Large intestine (tissue), 3 donors: ENCODE results near the gene TBXAS1. TPM values are rescaled to one million over a fixed set of nuclear protein-coding genes. Genes with fewer than 3 reads are reported as not detected.

Experiments
- DNase-seq, 2 donors: peaks; one replicate each; pipeline versions ENCODE4 v3.0.0 to v3.0.0-alpha.2; 2013
- H3K27ac ChIP-seq: one replicate; pipeline ENCODE4 v1.5.1; 2013; ENCODE audit warnings: low read length
- H3K27me3 ChIP-seq: 2 replicates; pipeline ENCODE4 v1.6.1; 2013; ENCODE audit warnings: low read length; ENCODE audit not compliant: control insufficient read depth, insufficient read depth
- H3K36me3 ChIP-seq: 2 replicates; pipeline ENCODE4 v1.6.1; 2013; ENCODE audit warnings: low read length; ENCODE audit not compliant: control insufficient read depth, insufficient read depth
- H3K4me1 ChIP-seq: one replicate; pipeline ENCODE4 v1.6.1; 2013; ENCODE audit warnings: low read length; ENCODE audit not compliant: control insufficient read depth, insufficient read depth
- H3K4me3 ChIP-seq: one replicate; pipeline ENCODE4 v1.5.1; 2013; ENCODE audit warnings: low read length
- H3K9me3 ChIP-seq: one replicate; pipeline ENCODE4 v1.6.1; 2013; ENCODE audit warnings: mild to moderate bottlenecking, low read depth, low read length, moderate library complexity; ENCODE audit not compliant: control insufficient read depth
- WGBS: methylation state at CpG from one replicate; pipeline ENCODE4 v1.1.5; 2013; ENCODE audit warnings: low lambda C conversion rate; ENCODE audit not compliant: insufficient coverage; 5-methylcytosine and 5-hydroxymethylcytosine counted together
- polyA plus RNA-seq: library from polyadenylated mRNA; unstranded; fragments of 120-200 nt; gene quantifications from one replicate; pipeline ENCODE4 v1.2.1, GENCODE V29; 2013

The TBXAS1 gene
- polyA plus RNA-seq, 1 donor = 9.6 TPM

DNA sequence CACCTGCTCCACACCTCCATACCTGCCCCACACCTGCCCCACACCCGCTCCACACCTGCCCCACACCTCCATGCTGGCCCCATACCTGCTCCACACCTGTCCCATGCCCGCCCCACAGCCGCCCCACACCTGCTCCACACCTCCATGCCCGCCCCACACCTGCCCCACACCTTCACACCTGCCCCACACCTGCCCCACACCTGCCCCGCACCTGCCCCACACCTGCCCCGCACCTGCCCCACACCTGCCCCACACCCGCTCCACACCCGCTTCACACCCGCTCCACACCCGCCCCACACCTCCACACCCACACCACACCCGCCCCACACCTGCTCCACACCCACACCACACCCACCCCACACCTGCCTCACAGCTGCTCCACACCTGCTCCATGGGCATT lies 180.7 kb downstream of the TBXAS1 start:
- H3K27me3 ChIP-seq = no peaks in the 10 kb centered on the region
- H3K27ac ChIP-seq = no peak overlapping the region
- no peaks in the 10 kb centered on the region for H3K9me3 ChIP-seq
- no peaks in the 10 kb centered on the region for H3K36me3 ChIP-seq
- DNase-seq = no peak
- WGBS = no CpG with 5 or more reads among the region's 11 CpGs
- no peak overlapping the region for H3K4me3 ChIP-seq
- no peaks in the 10 kb centered on the region for H3K4me1 ChIP-seq

DNA sequence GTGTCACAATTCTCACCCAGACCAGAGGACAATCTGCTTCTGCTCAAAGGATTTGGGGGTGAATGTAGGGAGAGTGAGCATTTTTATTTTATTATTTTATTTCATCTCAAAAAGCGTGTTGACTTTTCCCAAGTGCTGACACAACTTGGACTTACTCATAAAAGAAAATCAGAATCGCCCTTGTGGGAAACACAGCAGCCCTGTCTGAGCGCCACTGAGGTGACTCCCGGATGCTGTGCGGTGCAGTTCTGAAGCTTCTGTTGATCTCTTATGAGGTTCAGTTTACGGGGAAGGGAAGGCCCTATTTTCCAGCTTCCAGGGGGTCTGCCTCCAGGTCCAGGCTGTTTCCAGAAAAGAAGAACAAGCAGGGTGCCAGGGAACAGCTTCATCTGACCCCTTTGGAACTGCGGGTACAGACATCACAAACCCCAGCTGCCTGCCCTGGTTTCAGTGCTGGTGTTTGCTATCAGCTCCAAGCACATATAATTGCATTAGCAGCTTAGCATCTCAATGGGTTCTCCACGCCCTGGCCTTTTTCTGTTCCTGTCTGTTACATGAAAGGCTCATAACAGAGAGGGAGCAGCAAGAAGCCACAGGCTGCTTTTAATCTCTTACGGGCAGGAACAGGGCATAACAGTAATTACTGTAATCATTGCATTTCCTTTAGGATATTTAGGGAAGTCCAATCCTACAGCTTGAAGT lies 181.3 kb downstream of the TBXAS1 start:
- no peak for DNase-seq

DNA sequence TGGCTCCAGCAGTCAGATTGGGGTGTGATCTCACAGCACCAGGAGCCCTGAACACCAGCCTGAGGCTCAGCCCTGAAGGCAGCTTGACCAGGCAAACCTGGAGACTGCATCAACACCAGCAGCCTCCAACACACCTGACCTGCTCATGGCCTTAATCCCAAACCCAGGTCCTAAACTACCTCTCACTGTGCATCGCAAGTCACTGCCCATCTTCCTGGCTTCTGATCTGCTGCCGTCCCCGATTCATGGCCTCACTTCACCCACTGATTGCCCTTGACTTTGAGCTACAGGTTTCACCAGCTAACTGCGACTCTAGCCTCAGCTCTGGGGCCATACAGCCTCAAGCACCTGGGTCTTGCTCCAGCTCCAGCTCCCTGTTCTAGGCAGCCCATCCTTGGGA lies 184.6 kb downstream of the TBXAS1 start:
- no peaks in the 10 kb centered on the region for H3K36me3 ChIP-seq
- H3K27me3 ChIP-seq = no peaks in the 10 kb centered on the region
- DNase-seq = no peak
- no peaks in the 10 kb centered on the region for H3K9me3 ChIP-seq
- H3K27ac ChIP-seq = no peak overlapping the region
- H3K4me1 ChIP-seq = no peaks in the 10 kb centered on the region
- WGBS = no CpG with 5 or more reads among the region's 4 CpGs
- no peak overlapping the region for H3K4me3 ChIP-seq

More for the DNA sequence above, 181.3 kb downstream of the TBXAS1 start:
- no peaks in the 10 kb centered on the region for H3K27me3 ChIP-seq
- no peaks in the 10 kb centered on the region for H3K4me1 ChIP-seq
- H3K36me3 ChIP-seq = no peaks in the 10 kb centered on the region
- WGBS = 93% methylated on average over 2 of the region's 9 CpGs
- no peak overlapping the region for H3K4me3 ChIP-seq
- no peak overlapping the region for H3K27ac ChIP-seq
- H3K9me3 ChIP-seq = no peaks in the 10 kb centered on the region

DNA sequence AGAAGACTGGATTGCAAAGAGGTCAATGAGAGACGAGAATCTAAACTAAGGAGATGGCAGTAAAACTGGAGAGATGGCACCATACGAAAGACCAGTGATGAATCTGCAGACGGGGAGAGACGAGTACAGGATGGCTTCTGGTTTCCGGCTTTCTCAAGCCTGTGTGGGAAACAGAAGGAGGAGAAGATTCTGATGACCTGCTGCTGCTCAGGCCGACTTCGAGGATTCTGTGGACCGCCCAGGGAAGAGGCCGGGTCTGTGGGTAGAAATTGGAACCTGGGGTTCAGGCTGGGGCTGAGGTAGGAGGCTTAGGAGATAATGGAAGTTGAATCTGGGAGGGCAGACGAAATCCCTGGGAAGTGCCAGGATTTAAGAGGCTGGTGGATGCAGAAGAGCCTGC lies 185.1 kb downstream of the TBXAS1 start:
- WGBS = 80% methylated on average over 5 of the region's 10 CpGs
- DNase-seq = no peak

DNA sequence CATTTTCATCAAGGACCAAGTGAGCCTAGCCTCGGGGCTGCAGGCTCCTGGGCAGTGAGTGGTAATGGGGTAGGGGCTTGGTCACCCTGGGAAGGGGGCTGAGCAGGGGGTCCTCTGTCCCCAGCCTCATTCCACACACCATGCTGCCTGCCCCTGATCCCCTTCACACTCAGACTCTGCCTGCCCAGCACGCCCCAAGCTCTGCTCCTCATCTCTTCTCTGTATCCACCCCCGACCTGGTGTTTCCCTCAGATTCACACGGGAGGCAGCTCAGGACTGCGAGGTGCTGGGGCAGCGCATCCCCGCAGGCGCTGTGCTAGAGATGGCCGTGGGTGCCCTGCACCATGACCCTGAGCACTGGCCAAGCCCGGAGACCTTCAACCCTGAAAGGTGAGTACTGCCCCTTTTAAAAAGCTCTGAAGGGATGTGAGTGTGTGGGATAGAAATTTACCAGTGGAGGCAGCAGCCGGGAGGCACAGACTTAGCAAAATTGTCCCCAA lies 186.5 kb downstream of the TBXAS1 start:
- 60% methylated on average over 1 of the region's 11 CpGs for WGBS
- DNase-seq = no peak
- Histone ChIP-seq H3K36me3 (no peaks in the 10 kb centered on the region), H3K4me1 (no peaks in the 10 kb centered on the region), H3K9me3 (no peaks in the 10 kb centered on the region), H3K4me3 (no peak overlapping the region), H3K27me3 (no peaks in the 10 kb centered on the region), H3K27ac (no peak overlapping the region)

More for the DNA sequence above, 185.1 kb downstream of the TBXAS1 start:
- Histone ChIP-seq H3K9me3 (no peaks in the 10 kb centered on the region), H3K27ac (no peak overlapping the region), H3K27me3 (no peaks in the 10 kb centered on the region), H3K4me1 (no peaks in the 10 kb centered on the region), H3K4me3 (no peak overlapping the region), H3K36me3 (no peaks in the 10 kb centered on the region)

DNA sequence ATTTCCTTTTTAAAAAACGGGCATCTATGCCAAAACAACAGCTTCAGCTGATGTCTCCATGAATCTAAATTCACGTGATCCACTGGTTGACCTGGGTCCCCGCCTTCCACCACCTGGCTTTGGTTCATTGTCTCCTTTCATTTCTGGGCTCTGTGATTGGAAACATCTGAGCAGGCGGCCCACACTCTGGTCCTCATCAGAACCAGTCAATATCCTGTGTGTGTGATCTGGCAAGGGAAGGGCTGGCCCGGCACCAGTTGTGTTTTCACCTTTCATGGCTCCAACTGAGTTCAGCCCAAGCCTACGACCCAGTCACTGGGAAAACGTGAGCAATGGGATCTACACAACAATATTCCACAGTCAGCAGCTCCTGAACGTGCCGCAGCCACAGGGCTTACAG lies 187.5 kb downstream of the TBXAS1 start:
- no peaks in the 10 kb centered on the region for H3K9me3 ChIP-seq
- no peaks in the 10 kb centered on the region for H3K36me3 ChIP-seq
- no peak overlapping the region for H3K27ac ChIP-seq
- no peaks in the 10 kb centered on the region for H3K4me1 ChIP-seq
- no peaks in the 10 kb centered on the region for H3K27me3 ChIP-seq
- no peak for DNase-seq
- H3K4me3 ChIP-seq = no peak overlapping the region
- 100% methylated on average over 1 of the region's 9 CpGs for WGBS

DNA sequence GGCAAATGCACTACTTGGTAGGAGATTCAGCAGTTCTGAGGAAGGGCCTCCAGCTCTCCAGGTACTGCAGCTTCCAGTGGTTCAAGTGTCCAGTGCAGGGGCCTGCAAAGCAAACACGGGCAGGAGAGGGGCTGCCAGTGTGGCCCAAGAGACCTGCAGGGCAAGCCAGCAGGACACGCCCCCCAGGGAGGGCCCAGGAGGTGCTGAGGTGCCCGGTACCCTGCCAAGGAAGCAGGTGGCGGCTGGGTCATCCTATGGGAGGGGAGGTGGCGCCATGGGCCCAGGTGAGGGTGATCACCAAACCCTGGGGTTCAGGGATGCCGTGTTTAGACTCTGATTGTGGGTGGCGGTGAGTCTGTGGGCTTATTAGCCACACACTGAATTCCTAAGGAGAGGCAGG lies 188.0 kb downstream of the TBXAS1 start:
- H3K4me3 ChIP-seq = no peak overlapping the region
- peaks cover under 1% of the 10 kb centered on the region for H3K36me3 ChIP-seq
- no peaks in the 10 kb centered on the region for H3K27me3 ChIP-seq
- no peaks in the 10 kb centered on the region for H3K9me3 ChIP-seq
- WGBS = 90% methylated on average over 3 of the region's 7 CpGs
- no peaks in the 10 kb centered on the region for H3K4me1 ChIP-seq
- no peak overlapping the region for H3K27ac ChIP-seq
- no peak for DNase-seq

DNA sequence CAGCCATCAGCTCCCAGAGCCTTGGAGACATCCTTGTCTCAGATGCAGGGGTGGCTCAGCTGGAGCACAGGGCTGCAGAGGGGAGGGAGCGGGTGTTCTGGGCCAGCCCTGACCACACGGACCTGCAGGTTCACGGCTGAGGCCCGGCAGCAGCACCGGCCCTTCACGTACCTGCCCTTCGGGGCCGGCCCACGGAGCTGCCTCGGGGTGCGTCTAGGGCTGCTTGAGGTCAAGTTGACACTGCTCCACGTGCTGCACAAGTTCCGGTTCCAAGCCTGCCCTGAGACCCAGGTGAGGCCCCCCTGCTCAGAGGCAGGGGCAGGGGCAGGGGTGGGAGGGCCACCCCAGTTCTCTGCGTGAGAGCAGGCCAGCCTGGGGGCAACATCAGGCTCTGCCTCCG lies 188.5 kb downstream of the TBXAS1 start:
- Histone ChIP-seq H3K27me3 (no peaks in the 10 kb centered on the region), H3K4me3 (no peak overlapping the region), H3K4me1 (no peaks in the 10 kb centered on the region), H3K27ac (no peak overlapping the region), H3K36me3 (peaks cover 5% of the 10 kb centered on the region), H3K9me3 (no peaks in the 10 kb centered on the region)
- no CpG with 5 or more reads among the region's 15 CpGs for WGBS
- DNase-seq = no peak

DNA sequence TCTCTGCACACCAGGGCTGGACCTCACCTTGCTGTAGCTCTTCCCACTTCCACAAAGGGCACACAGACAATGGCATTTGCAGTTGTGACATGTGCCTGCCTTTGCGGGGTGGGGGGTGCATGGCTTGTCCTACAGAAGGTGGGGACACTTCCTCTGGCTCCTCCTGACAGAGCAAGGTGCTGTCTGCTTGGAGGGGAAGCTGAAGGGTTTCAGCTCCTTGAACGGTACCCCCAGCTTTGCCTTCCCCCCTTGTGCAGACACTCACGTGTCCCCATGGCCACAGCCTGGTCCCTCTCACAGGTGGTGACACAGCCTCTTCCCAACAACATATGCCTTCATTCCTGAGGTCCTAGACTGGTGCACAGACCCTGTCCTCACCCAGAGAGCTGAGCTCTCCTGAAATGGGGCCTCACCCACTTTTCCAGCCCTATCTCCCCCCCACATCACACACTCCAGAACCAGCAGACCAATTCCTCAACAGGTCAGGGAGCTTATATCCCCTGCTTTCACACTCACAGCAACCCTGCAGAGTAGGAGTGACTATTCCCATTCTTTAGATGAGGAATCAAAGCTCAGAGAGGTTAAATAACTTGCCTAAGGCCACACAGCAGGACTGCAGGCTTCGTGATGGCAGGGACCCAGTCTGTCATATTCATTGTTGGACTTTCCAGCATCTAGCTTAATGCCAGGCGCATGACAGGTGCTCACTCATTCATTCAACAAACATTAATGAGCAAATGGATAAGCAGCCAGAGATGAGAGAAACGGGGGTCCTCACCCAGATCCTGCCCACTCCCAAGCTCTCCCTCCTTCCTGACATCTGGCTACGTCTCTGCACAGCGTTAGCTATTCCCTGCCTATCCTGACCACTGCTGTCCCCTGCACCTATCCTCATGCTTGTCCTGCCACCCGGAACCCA lies 189.3 kb downstream of the TBXAS1 start:
- Histone ChIP-seq H3K4me1 (no peaks in the 10 kb centered on the region), H3K27me3 (no peaks in the 10 kb centered on the region), H3K27ac (no peak overlapping the region), H3K4me3 (no peak overlapping the region), H3K9me3 (no peaks in the 10 kb centered on the region), H3K36me3 (peaks cover 9% of the 10 kb centered on the region)
- no peak for DNase-seq
- WGBS = no CpG with 5 or more reads among the region's 9 CpGs

DNA sequence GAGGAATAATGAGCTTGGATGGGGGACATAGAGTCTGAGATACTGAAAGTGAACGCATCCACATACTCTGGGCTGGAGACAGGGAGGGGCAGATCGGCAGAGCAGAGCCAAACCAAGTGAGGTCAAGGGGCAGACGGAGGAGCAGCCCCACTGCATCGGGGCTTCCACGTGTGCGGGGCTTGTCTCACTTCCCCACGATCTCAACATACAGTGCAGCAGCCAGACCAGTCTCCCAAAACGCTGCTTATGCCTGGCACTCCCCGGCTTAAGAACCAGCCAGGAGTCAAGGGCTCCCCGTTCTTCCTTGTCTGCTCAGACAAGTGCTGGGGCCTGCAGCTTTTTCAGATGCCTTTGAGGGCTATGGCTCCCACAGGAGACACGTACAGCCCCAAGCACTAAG lies 190.1 kb downstream of the TBXAS1 start:
- no peak overlapping the region for H3K4me3 ChIP-seq
- H3K9me3 ChIP-seq = no peaks in the 10 kb centered on the region
- no CpG with 5 or more reads among the region's 11 CpGs for WGBS
- H3K27me3 ChIP-seq = no peaks in the 10 kb centered on the region
- no peak overlapping the region for H3K27ac ChIP-seq
- DNase-seq = no peak
- no peaks in the 10 kb centered on the region for H3K4me1 ChIP-seq
- peaks cover 14% of the 10 kb centered on the region for H3K36me3 ChIP-seq
